GM23248 (cell line): ENCODE measurements around the gene PAQR9. TPM values are rescaled to one million over a fixed set of nuclear protein-coding genes. Genes with fewer than 3 reads are reported as not detected.

Experiments used
- DNase-seq: peaks from one replicate; pipeline ENCODE4 v3.0.0-alpha.2; 2015
- H2AFZ ChIP-seq: fragments of 200-600 bp; sonication (generic); 2 replicates; pipeline ENCODE4 v1.6.1; 2016; ENCODE audit warnings: antibody characterized with exemption
- H3F3A ChIP-seq: fragments of 200-600 bp; sonication (generic); 2 replicates; pipeline ENCODE4 v1.6.1; 2016; ENCODE audit warnings: mild to moderate bottlenecking, antibody characterized with exemption, mixed run types; ENCODE audit not compliant: insufficient read depth
- H3K27ac ChIP-seq: fragments of 200-600 bp; sonication (generic); 2 replicates; pipeline ENCODE4 v1.5.1; 2016; ENCODE audit warnings: mild to moderate bottlenecking
- H3K27me3 ChIP-seq: fragments of 200-600 bp; sonication (generic); replicated peaks from 2 replicates; pipeline ENCODE4 v1.6.1; 2016; ENCODE audit warnings: mild to moderate bottlenecking; ENCODE audit not compliant: insufficient read depth
- H3K36me3 ChIP-seq: fragments of 200-600 bp; sonication (generic); 2 replicates; pipeline ENCODE4 v1.6.1; 2016; ENCODE audit warnings: low read depth, mild to moderate bottlenecking
- H3K4me1 ChIP-seq: fragments of 200-600 bp; sonication (generic); 2 replicates; pipeline ENCODE4 v1.6.1; 2016; ENCODE audit warnings: mild to moderate bottlenecking; ENCODE audit not compliant: insufficient read depth
- H3K4me2 ChIP-seq: fragments of 200-600 bp; sonication (generic); one replicate; pipeline ENCODE4 v1.6.1; 2016; ENCODE audit warnings: mild to moderate bottlenecking; ENCODE audit not compliant: unreplicated experiment
- H3K4me3 ChIP-seq: fragments of 200-600 bp; sonication (generic); 2 replicates; pipeline ENCODE4 v1.5.1; 2016; ENCODE audit warnings: mild to moderate bottlenecking
- H3K79me2 ChIP-seq: fragments of 200-600 bp; sonication (generic); 2 replicates; pipeline ENCODE4 v1.6.1; 2016; ENCODE audit warnings: mild to moderate bottlenecking; ENCODE audit not compliant: insufficient read depth
- H3K9ac ChIP-seq: fragments of 200-600 bp; sonication (generic); 2 replicates; pipeline ENCODE4 v1.6.1; 2016; ENCODE audit warnings: mild to moderate bottlenecking
- H3K9me2 ChIP-seq: fragments of 200-600 bp; sonication (generic); 2 replicates; pipeline ENCODE4 v1.6.1; 2016; ENCODE audit warnings: mixed run types, mild to moderate bottlenecking, moderate library complexity; ENCODE audit not compliant: insufficient read depth
- H3K9me3 ChIP-seq: fragments of 200-600 bp; sonication (generic); one replicate; pipeline ENCODE4 v1.6.1; 2017; ENCODE audit warnings: low read depth
- H4K20me1 ChIP-seq: fragments of 200-600 bp; sonication (generic); 2 replicates; pipeline ENCODE4 v1.6.0; 2016; ENCODE audit not compliant: insufficient read depth
- EZH2 ChIP-seq: fragments of 200-600 bp; sonication (generic); IDR thresholded peaks from 2 replicates; pipeline ENCODE4 v1.6.1; 2018; ENCODE audit warnings: antibody characterized with exemption, mild to moderate bottlenecking; ENCODE audit not compliant: insufficient read depth, poor library complexity, severe bottlenecking
- EZH2phosphoT487 ChIP-seq: fragments of 200-600 bp; sonication (generic); IDR thresholded peaks from 2 replicates; pipeline ENCODE4 v1.6.1; 2018; ENCODE audit warnings: antibody characterized with exemption, moderate library complexity, mild to moderate bottlenecking, low read depth; ENCODE audit not compliant: insufficient read depth
- WGBS, 2 experiments: methylation state at CpG; one replicate each; pipeline ENCODE4 v1.1.6; 2015 to 2017; ENCODE audit warnings: low lambda C conversion rate in 2 of 2, low coverage in 1 of 2; ENCODE audit errors: missing lambda C conversion rate in 2 of 2; 5-methylcytosine and 5-hydroxymethylcytosine counted together
- in situ Hi-C: fragments of 300-500 bp; cut with MboI; formaldehyde crosslinking; loops from 2 replicates; pipeline ENCODE4 v1.15.0; 2020
- polyA plus RNA-seq: library from polyadenylated mRNA; unstranded; fragments of >200 nt; fragmentation: Nextera tagmentation; extraction: Ambion mirVana; gene quantifications from 2 replicates; pipeline ENCODE4 v1.2.1, GENCODE V29; 2016
- total RNA-seq: library from RNA; depleted of rRNA; stranded (reverse); fragments of >200 nt; shearing (Covaris generic); gene quantifications from 2 replicates; pipeline ENCODE4 v1.2.3, GENCODE V29; 2014

Gene PAQR9
- total and polyA plus RNA-seq, 2 experiments from 2014 or later: not detected

DNA sequence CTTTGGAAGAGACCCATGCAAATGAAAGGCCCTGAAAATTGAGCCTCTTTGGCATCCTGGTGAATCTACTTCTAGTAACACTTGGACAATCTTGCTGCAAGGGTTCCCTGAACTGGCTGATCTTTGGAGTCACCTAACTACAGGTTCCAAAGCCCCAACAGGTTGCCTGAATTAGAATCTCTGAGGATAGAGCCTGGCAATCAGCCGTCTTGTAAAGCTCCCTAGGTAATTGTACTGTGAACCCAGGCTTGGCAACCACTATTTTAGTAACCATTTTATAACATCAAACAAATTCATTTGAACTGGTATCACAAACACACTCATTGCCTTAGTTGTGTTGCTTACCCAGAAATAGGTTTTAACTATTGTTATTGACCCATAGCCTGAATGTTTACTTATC lies 20.1 kb downstream of the PAQR9 start:
- no peak overlapping the region for H3K4me2 ChIP-seq
- H3K4me1 ChIP-seq: no peaks in the 10 kb centered on the region
- no peaks in the 10 kb centered on the region for H3K9me2 ChIP-seq
- 90 to 93% methylated on average over 1 of the region's 1 CpG for WGBS, 2 experiments
- in situ Hi-C loops: no loop called here
- no peaks in the 10 kb centered on the region for H3F3A ChIP-seq
- H3K27me3 ChIP-seq: no peaks in the 10 kb centered on the region
- DNase-seq: no peak
- no peaks in the 10 kb centered on the region for H3K36me3 ChIP-seq
- H4K20me1 ChIP-seq: no peaks in the 10 kb centered on the region
- no peak for TF ChIP-seq EZH2
- TF ChIP-seq EZH2phosphoT487: no peak
- no peak overlapping the region for H3K4me3 ChIP-seq
- H3K27ac ChIP-seq: no peak overlapping the region
- no peaks in the 10 kb centered on the region for H3K79me2 ChIP-seq
- H3K9me3 ChIP-seq: no peaks in the 10 kb centered on the region
- H3K9ac ChIP-seq: no peak overlapping the region
- H2AFZ ChIP-seq: no peak overlapping the region

DNA sequence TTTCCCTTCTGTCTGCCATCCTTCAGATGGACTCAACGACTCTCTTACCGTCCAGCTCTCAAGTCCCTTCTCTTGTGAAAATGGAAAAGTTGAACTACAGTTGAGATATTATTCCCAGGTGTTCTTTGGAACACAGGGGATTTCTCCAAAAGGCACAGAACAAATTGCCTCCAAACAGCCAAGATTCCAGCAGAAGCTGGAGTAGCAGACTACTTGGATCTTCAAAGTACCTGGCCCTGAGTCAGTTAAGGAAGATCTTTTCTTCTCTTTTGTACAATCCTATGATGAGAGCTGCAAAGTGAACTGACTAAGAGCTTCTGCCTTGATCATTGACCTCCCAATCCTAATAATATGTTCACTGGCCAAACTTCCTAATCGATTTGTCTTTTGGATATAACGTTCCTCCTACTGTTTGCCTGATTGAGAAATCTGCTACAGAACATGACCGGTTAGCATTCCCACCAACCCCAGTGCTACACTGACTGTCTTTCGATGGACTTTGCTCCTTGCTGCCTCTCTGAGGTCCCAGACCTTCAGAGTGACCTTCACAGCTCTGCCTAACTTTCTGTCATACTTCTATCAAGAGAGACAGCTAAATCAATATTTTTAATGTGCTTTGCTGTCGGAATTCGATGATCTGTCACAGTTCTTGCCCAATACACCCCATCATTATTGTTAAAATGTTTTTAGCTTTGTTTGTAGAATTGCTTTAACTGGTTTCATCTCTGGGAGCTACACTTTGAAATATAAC lies 21.9 kb downstream of the PAQR9 start:
- H3K9me3 ChIP-seq: no peaks in the 10 kb centered on the region
- no peak overlapping the region for H3K4me3 ChIP-seq
- no peaks in the 10 kb centered on the region for H3K27me3 ChIP-seq
- H3K9ac ChIP-seq: no peak overlapping the region
- no peak for TF ChIP-seq EZH2
- no peak for TF ChIP-seq EZH2phosphoT487
- no peak overlapping the region for H2AFZ ChIP-seq
- no peak for DNase-seq
- whole genome bisulfite sequencing, 2 experiments: 74% methylated on average over 8 of the region's 8 CpGs
- no peaks in the 10 kb centered on the region for H3K79me2 ChIP-seq
- no peaks in the 10 kb centered on the region for H4K20me1 ChIP-seq
- H3K4me2 ChIP-seq: no peak overlapping the region
- H3K36me3 ChIP-seq: no peaks in the 10 kb centered on the region
- no peaks in the 10 kb centered on the region for H3K4me1 ChIP-seq
- no peaks in the 10 kb centered on the region for H3K9me2 ChIP-seq
- in situ Hi-C loops: no loop called here
- no peaks in the 10 kb centered on the region for H3F3A ChIP-seq
- H3K27ac ChIP-seq: no peak overlapping the region

DNA sequence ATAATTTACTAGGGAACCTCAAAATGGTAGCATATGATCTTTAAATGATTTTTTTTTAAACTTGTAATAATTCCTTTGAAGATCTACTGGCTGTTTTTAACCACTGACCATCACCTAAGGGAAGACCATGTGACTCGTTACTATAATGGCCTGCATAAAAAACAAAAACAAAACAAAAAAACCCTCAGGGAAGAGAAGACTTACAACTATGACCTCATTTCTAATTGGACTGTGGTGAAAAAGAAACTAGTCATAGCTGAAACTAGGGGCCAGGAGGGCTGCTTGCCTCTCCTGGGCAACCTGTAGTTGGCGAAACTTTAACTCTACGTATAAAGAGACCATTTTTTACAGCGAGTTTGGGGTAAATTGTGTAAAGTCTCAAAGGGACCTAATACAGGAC lies 23.0 kb downstream of the PAQR9 start:
- H3K27me3 ChIP-seq: no peaks in the 10 kb centered on the region
- no peaks in the 10 kb centered on the region for H3K36me3 ChIP-seq
- no peak overlapping the region for H3K4me3 ChIP-seq
- no peak overlapping the region for H2AFZ ChIP-seq
- no peaks in the 10 kb centered on the region for H3K79me2 ChIP-seq
- peak; percentile 13 for DNase-seq
- in situ Hi-C loops: no loop called here
- no peak overlapping the region for H3K27ac ChIP-seq
- H3F3A ChIP-seq: no peaks in the 10 kb centered on the region
- no peaks in the 10 kb centered on the region for H3K9me2 ChIP-seq
- H3K9me3 ChIP-seq: no peaks in the 10 kb centered on the region
- H3K9ac ChIP-seq: no peak overlapping the region
- WGBS, 2 experiments: 54 to 56% methylated on average over 4 of the region's 4 CpGs
- no peak for TF ChIP-seq EZH2phosphoT487
- TF ChIP-seq EZH2: no peak
- H4K20me1 ChIP-seq: no peaks in the 10 kb centered on the region
- H3K4me2 ChIP-seq: no peak overlapping the region
- H3K4me1 ChIP-seq: no peaks in the 10 kb centered on the region

DNA sequence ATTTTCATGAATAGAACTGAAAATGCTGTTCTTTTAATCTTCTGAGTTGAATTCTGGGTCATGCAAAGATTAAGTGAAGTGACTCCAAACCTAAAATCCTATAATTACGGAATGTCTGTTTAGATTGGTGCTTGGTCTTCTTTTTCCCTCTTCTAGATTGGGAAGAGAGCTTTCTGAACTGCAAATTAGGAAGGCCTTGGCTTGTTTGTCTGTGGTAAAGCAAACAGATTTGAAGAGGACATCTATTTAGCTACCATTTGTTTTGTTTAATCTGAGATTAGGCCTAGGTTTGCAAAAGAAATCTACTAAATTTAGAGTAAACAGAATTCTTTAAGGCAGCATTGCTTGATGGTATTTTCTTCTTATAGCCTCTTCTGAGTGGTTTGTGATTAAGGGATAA lies 23.5 kb downstream of the PAQR9 start:
- Histone ChIP-seq H3K36me3 (no peaks in the 10 kb centered on the region), H3F3A (no peaks in the 10 kb centered on the region), H3K4me3 (no peak overlapping the region), H3K9me3 (no peaks in the 10 kb centered on the region), H3K4me2 (no peak overlapping the region), H4K20me1 (no peaks in the 10 kb centered on the region), H2AFZ (no peak overlapping the region), H3K9me2 (no peaks in the 10 kb centered on the region), H3K9ac (no peak overlapping the region), H3K27ac (no peak overlapping the region), H3K4me1 (no peaks in the 10 kb centered on the region), H3K79me2 (no peaks in the 10 kb centered on the region), H3K27me3 (no peaks in the 10 kb centered on the region)
- WGBS, 2 experiments: 93 to 100% methylated on average over 1 of the region's 1 CpG
- no peak for DNase-seq
- no peak for TF ChIP-seq EZH2phosphoT487
- TF ChIP-seq EZH2: no peak
- in situ Hi-C loops: no loop called here

DNA sequence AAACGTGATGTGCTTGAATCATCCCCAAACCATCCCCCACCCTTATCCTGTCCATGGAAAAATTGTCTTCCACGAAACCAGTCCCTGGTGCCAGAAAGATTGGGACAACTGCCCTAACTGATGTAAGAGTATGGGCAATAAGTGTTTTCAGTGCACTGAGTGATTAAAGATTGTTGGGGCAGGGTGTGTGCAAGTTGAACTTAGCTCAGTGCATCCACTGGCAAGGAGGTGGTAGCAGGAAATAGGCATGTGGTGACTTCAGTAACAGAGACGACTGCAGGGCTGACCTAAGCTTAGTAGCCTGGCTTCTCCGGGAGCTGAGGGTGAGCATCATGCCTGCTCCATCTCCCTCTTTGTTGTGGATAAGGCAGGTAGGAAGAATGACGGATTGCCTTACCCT lies 27.5 kb downstream of the PAQR9 start:
- no peaks in the 10 kb centered on the region for H4K20me1 ChIP-seq
- H3K79me2 ChIP-seq: no peaks in the 10 kb centered on the region
- no peaks in the 10 kb centered on the region for H3K9me2 ChIP-seq
- no peaks in the 10 kb centered on the region for H3K27me3 ChIP-seq
- H3K4me1 ChIP-seq: no peaks in the 10 kb centered on the region
- TF ChIP-seq EZH2 (no peak), EZH2phosphoT487 (no peak)
- in situ Hi-C loops: no loop called here
- no peak overlapping the region for H3K9ac ChIP-seq
- H3K27ac ChIP-seq: no peak overlapping the region
- WGBS, 2 experiments: 56 to 60% methylated on average over 5 of the region's 5 CpGs
- no peaks in the 10 kb centered on the region for H3K36me3 ChIP-seq
- no peak for DNase-seq
- H3K4me3 ChIP-seq: no peak overlapping the region
- H2AFZ ChIP-seq: no peak overlapping the region
- H3K9me3 ChIP-seq: no peaks in the 10 kb centered on the region
- no peak overlapping the region for H3K4me2 ChIP-seq
- no peaks in the 10 kb centered on the region for H3F3A ChIP-seq
